ENCODE measurements around the gene TLE6.

The TLE6 gene

GRCh38 chr19:3014135-3014534 lies 36.8 kb downstream of the TLE6 start:
- no peak for DNase-seq (ENCODE audit: extremely low read depth, low read depth)
- TF ChIP-seq, protein P1, sequence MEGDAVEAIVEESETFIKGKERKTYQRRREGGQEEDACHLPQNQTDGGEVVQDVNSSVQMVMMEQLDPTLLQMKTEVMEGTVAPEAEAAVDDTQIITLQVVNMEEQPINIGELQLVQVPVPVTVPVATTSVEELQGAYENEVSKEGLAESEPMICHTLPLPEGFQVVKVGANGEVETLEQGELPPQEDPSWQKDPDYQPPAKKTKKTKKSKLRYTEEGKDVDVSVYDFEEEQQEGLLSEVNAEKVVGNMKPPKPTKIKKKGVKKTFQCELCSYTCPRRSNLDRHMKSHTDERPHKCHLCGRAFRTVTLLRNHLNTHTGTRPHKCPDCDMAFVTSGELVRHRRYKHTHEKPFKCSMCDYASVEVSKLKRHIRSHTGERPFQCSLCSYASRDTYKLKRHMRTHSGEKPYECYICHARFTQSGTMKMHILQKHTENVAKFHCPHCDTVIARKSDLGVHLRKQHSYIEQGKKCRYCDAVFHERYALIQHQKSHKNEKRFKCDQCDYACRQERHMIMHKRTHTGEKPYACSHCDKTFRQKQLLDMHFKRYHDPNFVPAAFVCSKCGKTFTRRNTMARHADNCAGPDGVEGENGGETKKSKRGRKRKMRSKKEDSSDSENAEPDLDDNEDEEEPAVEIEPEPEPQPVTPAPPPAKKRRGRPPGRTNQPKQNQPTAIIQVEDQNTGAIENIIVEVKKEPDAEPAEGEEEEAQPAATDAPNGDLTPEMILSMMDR (IDR thresholded peaks at IDR 0.05; ENCODE audit: low read depth, low read length): no peak

GRCh38 chr19:3015126-3016057 lies 38.0 kb downstream of the TLE6 start:
- DNase-seq (ENCODE audit: extremely low read depth, low read depth): no peak
- TF ChIP-seq, protein P1 (IDR thresholded peaks at IDR 0.05; ENCODE audit: low read depth, low read length): no peak

- TF ChIP-seq, protein P1 (IDR thresholded peaks at IDR 0.05; ENCODE audit: low read depth, low read length): no peak
- DNase-seq (ENCODE audit: extremely low read depth, low read depth): no peak
Observed at GRCh38 chr19:3017923-3018322, 40.6 kb downstream of the TLE6 start.

DNA sequence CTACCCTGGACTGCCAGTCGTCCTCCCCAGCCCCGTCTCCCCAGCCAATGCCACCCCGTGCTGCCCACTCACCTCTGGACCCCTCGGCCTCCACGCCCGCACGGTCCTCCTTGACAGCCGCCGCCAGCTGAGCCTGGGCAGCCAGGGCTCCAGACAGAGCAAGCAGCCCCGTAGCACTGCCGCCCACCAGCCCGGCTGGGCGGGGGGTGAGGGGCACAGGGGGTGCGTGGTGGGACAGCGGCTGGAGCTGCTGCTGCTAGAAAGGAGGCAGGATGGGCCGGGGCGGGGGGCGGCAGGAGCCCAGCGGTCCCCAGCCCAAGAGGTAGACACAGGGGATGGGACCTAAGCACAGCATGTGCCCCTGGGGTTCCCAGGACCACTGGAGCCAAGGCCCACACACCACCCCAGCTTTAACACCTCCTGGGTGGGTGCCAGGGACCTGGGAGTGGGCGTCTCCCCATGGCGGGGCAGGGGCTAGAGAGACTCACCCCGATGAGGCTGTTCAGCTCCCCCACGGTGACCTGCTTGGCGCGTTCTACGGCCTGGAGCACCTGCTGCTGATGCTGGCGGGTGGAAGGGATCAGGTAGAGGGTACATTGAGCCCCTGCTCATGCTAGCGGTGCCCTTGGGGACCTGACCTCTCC lies 42.0 kb downstream of the TLE6 start:
- TF ChIP-seq, protein P1 (IDR thresholded peaks at IDR 0.05; ENCODE audit: low read depth, low read length): no peak
- no peak for DNase-seq (ENCODE audit: extremely low read depth, low read depth)

- TF ChIP-seq, protein P1 (IDR thresholded peaks at IDR 0.05; ENCODE audit: low read depth, low read length): no peak
- DNase-seq (ENCODE audit: extremely low read depth, low read depth): no peak
Observed at GRCh38 chr19:3020321-3020960, 43.1 kb downstream of the TLE6 start.

DNA sequence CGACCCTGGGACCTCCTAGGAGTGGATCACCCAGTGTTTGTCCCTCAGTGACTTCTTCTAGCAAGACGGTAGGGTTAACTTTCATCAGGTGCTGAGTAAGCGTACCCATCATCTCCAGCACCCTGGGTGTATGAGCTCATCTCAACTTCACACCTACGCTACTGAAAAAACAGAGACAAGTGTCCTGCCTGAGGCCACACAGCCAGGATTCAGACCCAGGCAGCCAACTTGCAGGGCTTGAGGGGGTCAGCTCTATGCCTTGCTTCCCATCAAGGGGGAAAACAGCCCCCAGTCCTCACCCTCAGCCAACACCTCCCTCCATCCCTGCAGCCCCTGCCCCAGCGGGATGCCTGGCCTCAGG lies 47.1 kb downstream of the TLE6 start:
- no peak for DNase-seq (ENCODE audit: extremely low read depth, low read depth)
- TF ChIP-seq, protein P1 (IDR thresholded peaks at IDR 0.05; ENCODE audit: low read depth, low read length): no peak
